ENCODE measurements around the gene MYO7A.

DNA sequence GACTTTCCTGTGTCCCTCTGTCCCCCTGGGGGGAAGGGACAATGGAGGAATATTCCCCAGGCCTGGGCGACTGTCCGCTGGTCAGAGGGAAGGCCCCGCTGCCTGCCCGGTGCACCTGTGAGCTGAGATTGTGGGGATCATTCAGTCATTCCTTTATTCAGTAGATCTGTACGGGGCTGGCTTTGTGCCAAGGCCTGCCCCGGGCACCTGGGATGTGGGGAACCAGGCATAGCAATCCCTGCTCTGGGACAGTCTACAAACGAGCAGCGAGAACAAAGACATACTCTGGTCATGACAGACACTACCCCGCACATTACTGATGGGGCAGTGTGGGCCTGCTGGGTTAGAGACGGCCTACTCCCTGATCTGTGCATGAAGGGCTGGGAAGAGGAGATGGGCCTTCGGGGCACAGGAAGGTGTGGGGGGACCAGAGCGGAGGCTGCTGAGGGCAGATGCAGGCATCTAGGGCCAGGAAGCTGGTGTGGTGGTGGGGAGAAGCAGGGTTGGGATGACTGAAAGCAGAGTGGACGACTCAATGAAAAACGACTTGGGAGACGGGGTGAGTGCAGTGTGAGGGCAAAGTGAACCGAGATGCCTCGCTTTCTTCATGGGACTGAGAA is 1.8 kb upstream of the MYO7A start:
- TF ChIP-seq CTCF (conservative IDR thresholded peaks at IDR 0.05; ENCODE audit: low read depth, low read length), result no peak
- TF ChIP-seq POLR2A (IDR thresholded peaks at IDR 0.05; ENCODE audit: low read depth, low read length), result no peak
- no peak for TF ChIP-seq RAD21 (IDR thresholded peaks at IDR 0.05; ENCODE audit: low read length)
- TF ChIP-seq CEBPB (IDR thresholded peaks at IDR 0.05; ENCODE audit: low read depth, low read length), result no peak
- TF ChIP-seq RCOR1 (IDR thresholded peaks at IDR 0.05; ENCODE audit: insufficient replicate concordance, low read length), result no peak
- no peak for TF ChIP-seq MAFK (IDR thresholded peaks at IDR 0.05; ENCODE audit: low read depth, low read length)
- no peak for TF ChIP-seq USF2 (IDR thresholded peaks at IDR 0.05; ENCODE audit: low read depth, low read length)
- TF ChIP-seq, protein P1, sequence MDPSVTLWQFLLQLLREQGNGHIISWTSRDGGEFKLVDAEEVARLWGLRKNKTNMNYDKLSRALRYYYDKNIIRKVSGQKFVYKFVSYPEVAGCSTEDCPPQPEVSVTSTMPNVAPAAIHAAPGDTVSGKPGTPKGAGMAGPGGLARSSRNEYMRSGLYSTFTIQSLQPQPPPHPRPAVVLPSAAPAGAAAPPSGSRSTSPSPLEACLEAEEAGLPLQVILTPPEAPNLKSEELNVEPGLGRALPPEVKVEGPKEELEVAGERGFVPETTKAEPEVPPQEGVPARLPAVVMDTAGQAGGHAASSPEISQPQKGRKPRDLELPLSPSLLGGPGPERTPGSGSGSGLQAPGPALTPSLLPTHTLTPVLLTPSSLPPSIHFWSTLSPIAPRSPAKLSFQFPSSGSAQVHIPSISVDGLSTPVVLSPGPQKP (IDR thresholded peaks at IDR 0.05; ENCODE audit: borderline replicate concordance, low read depth, low read length), result no peak
- TF ChIP-seq SMC3 (IDR thresholded peaks at IDR 0.05; ENCODE audit: low read depth, low read length), result no peak
- no peak for TF ChIP-seq BHLHE40 (IDR thresholded peaks at IDR 0.05; ENCODE audit: low read depth, low read length)
- no peak for TF ChIP-seq RFX5 (IDR thresholded peaks at IDR 0.05; ENCODE audit: low read depth, low read length)
- TF ChIP-seq MXI1 (IDR thresholded peaks at IDR 0.05; ENCODE audit: borderline replicate concordance, low read depth, low read length), result no peak
- TF ChIP-seq FOS (IDR thresholded peaks at IDR 0.05; ENCODE audit: low read depth, low read length), result no peak
